Neural cell (in vitro differentiated cells): ENCODE measurements around the gene CBFA2T3. TPM values are rescaled to one million over a fixed set of nuclear protein-coding genes. Genes with fewer than 3 reads are reported as not detected.

Experiments
- H2AFZ ChIP-seq: fragments of 200-600, 300-800 bp; sonication (generic), shearing (Covaris generic); 2 replicates; pipeline ENCODE4 v1.6.0; 2014; ENCODE audit warnings: low read depth, mild to moderate bottlenecking, antibody characterized with exemption, low read length, moderate library complexity
- H3F3A ChIP-seq: fragments of 200-600 bp; shearing (Covaris generic); 2 replicates; pipeline ENCODE4 v1.6.1; 2016; ENCODE audit warnings: mild to moderate bottlenecking, moderate library complexity, mixed read lengths, antibody characterized with exemption, low read length; ENCODE audit not compliant: insufficient read depth, poor library complexity, severe bottlenecking
- H3K27ac ChIP-seq: fragments of 200-600, 300-800 bp; sonication (generic), shearing (Covaris generic); 2 replicates; pipeline ENCODE4 v1.5.1; 2014; ENCODE audit warnings: mild to moderate bottlenecking, low read length, moderate library complexity
- H3K27me3 ChIP-seq: fragments of 300-800, 200-600 bp; sonication (generic), shearing (Covaris generic); 2 replicates; pipeline ENCODE4 v1.6.0; 2014; ENCODE audit warnings: mild to moderate bottlenecking, low read depth, low read length, moderate library complexity; ENCODE audit not compliant: insufficient read depth
- H3K36me3 ChIP-seq: fragments of 300-800, 200-600 bp; sonication (generic), shearing (Covaris generic); 2 replicates; pipeline ENCODE4 v1.5.1; 2014; ENCODE audit warnings: mild to moderate bottlenecking, antibody characterized with exemption, low read length, moderate library complexity; ENCODE audit not compliant: insufficient read depth
- H3K4me2 ChIP-seq: fragments of 300-800, 200-600 bp; sonication (generic), shearing (Covaris generic); 2 replicates; pipeline ENCODE4 v1.6.0; 2014; ENCODE audit warnings: mild to moderate bottlenecking, low read length
- H3K4me3 ChIP-seq: fragments of 300-800, 200-600 bp; sonication (generic), shearing (Covaris generic); 2 replicates; pipeline ENCODE4 v1.5.1; 2014; ENCODE audit warnings: mild to moderate bottlenecking, low read length, moderate library complexity
- H3K79me2 ChIP-seq: fragments of 200-600 bp; shearing (Covaris generic); replicated peaks from 2 replicates; pipeline ENCODE4 v1.6.0; 2014; ENCODE audit warnings: mild to moderate bottlenecking, low read length, moderate library complexity; ENCODE audit not compliant: insufficient read depth
- H3K9ac ChIP-seq: fragments of 300-800, 200-600 bp; sonication (generic), shearing (Covaris generic); 2 replicates; pipeline ENCODE4 v1.6.1; 2016; ENCODE audit warnings: mild to moderate bottlenecking, low read length, mixed read lengths
- H3K9me2 ChIP-seq: fragments of 200-600 bp; shearing (Covaris generic); 2 replicates; pipeline ENCODE4 v1.6.1; 2016; ENCODE audit warnings: mild to moderate bottlenecking, low read length, mixed read lengths; ENCODE audit not compliant: insufficient read depth
- H3K9me3 ChIP-seq: fragments of 200-600, 300-800 bp; sonication (generic), shearing (Covaris generic); 2 replicates; pipeline ENCODE4 v1.6.1; 2016; ENCODE audit warnings: mild to moderate bottlenecking, mixed run types, low read length, moderate library complexity, mixed read lengths
- H4K20me1 ChIP-seq: fragments of 200-600 bp; shearing (Covaris generic); 2 replicates; pipeline ENCODE4 v1.6.1; 2016; ENCODE audit warnings: mild to moderate bottlenecking, mixed run types; ENCODE audit not compliant: insufficient read depth
- EP300 ChIP-seq: fragments of 450-650 bp; conservative IDR thresholded peaks from 2 replicates; pipeline ENCODE4 v1.6.1; 2014; ENCODE audit warnings: antibody characterized with exemption, mild to moderate bottlenecking, moderate library complexity; ENCODE audit not compliant: poor library complexity, severe bottlenecking
- EZH2 ChIP-seq: fragments of 200-600, 300-800 bp; shearing (Covaris generic), sonication (generic); IDR thresholded peaks from 2 replicates; pipeline ENCODE4 v1.6.1; 2014; ENCODE audit warnings: antibody characterized with exemption, low read length, borderline replicate concordance, mild to moderate bottlenecking; ENCODE audit not compliant: insufficient read depth, poor library complexity, severe bottlenecking
- MXI1 ChIP-seq: fragments of 450-650 bp; conservative IDR thresholded peaks from 2 replicates; pipeline ENCODE4 v1.6.1; 2014; ENCODE audit warnings: antibody characterized with exemption, mild to moderate bottlenecking; ENCODE audit not compliant: poor library complexity, severe bottlenecking
- POLR2AphosphoS5 ChIP-seq: IDR thresholded peaks from 2 replicates; pipeline ENCODE4 v1.6.1; 2012
- RAD21 ChIP-seq: fragments of 450-650 bp; conservative IDR thresholded peaks from 2 replicates; pipeline ENCODE4 v1.6.1; 2014; ENCODE audit warnings: antibody characterized with exemption, mild to moderate bottlenecking, moderate library complexity
- SMC3 ChIP-seq: fragments of 450-650 bp; conservative IDR thresholded peaks from 2 replicates; pipeline ENCODE4 v1.6.1; 2014; ENCODE audit warnings: antibody characterized with exemption, mild to moderate bottlenecking, moderate library complexity; ENCODE audit not compliant: poor library complexity
- TAF1 ChIP-seq: IDR thresholded peaks from 2 replicates; pipeline ENCODE4 v1.6.1; 2012; ENCODE audit warnings: low read depth
- polyA plus RNA-seq: library from polyadenylated mRNA; depleted of rRNA; stranded (reverse); fragments of >200 nt; gene quantifications from 2 replicates; pipeline ENCODE4 v1.2.3, GENCODE V29; 2014
- TF ChIP-seq, protein P1 (sequence below): fragments of 450-650 bp; IDR thresholded peaks from 2 replicates; pipeline ENCODE4 v1.5.1; 2014; ENCODE audit warnings: antibody characterized with exemption, mild to moderate bottlenecking, moderate library complexity; ENCODE audit not compliant: poor library complexity, severe bottlenecking
- TF ChIP-seq, protein P2 (sequence below): IDR thresholded peaks from 2 replicates; pipeline ENCODE4 v1.6.1; 2012; ENCODE audit warnings: borderline replicate concordance

Gene CBFA2T3
- polyA plus RNA-seq, 1 donor from 2014 or later, result 2.1 TPM

DNA sequence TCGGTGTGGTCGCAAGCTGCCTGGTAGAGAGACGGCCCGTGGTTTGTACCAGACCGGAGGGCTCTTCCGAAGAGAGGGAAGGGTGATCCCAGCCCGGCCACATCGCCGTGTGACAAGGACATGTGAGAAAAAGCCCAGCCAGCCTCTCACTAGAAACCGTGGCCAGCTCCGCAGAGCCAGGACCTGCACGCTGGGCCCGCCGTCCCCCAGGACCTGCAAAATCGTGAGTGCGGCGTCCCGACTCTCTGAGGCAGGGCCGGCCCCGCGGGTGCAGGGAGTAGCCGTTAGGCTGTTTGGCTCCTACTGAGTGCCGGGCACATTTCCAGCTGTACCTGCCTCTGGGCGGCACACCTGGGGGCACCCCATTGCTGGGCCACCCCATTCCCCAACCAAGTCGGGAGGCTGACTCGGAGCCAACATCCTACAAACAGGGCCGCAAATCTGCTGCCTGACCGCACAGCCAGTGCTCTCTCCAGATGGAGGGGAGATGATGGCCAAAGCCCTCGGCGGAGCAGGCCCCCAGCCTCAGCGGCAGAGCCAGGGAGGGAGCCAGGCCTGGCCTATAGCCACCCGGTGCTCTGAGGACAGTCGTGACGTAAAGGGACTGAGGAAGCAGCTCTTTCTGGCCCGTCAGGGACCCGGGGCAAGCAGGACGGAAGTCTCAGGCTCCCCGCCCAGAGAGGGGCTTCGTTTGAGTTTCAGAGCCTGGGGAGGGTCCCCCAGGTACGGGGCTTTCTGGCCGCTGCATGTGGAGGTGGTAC, 76.9 kb downstream of the CBFA2T3 start:
- Histone ChIP-seq H3K27ac (no peak overlapping the region), H3K4me2 (no peak overlapping the region), H3K9ac (no peak overlapping the region)

DNA sequence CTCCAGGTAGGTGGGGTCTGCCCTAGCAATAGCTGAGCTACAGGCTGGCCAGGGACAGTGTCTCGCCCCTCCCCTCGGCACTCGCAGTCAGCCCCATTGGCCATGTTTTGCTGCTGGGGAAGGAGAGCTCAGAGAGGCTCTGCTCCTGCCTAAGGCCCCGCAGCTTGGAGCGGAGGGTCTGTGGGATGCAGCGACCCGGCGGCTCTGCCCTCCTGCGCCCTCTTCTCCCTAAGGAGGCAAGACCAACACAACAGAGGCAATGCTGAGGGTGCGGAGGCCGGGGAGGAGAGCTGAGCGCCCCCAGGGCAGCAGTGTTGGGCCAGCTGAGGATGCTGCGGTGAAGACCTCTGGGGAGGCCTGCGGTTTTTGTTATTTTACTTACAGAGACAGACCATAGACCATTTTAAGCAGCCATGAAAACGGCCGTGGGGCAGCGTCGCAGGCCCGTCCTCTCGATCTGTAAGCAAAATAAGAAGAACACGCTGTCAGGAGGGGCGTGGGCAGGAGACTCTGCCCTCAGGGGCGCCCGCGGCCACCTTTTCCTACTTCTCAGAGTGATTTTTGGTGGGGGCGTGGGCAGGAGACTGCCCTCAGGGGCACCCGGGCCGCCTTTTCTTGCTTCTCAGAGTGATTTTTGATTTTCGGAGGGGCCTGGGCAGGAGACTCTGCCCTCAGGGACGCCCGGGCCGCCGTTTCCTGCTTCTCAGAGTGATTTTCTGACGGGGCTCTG, 79.1 kb downstream of the CBFA2T3 start:
- no peaks in the 10 kb centered on the region for H3K36me3 ChIP-seq
- H3K9me2 ChIP-seq, result no peaks in the 10 kb centered on the region
- no peaks in the 10 kb centered on the region for H3K79me2 ChIP-seq
- no peaks in the 10 kb centered on the region for H4K20me1 ChIP-seq
- H3K4me2 ChIP-seq, result no peak overlapping the region
- H3F3A ChIP-seq, result no peaks in the 10 kb centered on the region
- no peak overlapping the region for H3K4me3 ChIP-seq
- H3K27me3 ChIP-seq, result no peaks in the 10 kb centered on the region
- no peaks in the 10 kb centered on the region for H3K9me3 ChIP-seq
- no peak overlapping the region for H3K27ac ChIP-seq
- no peak overlapping the region for H3K9ac ChIP-seq
- no peak overlapping the region for H2AFZ ChIP-seq
- TF ChIP-seq, protein P1, sequence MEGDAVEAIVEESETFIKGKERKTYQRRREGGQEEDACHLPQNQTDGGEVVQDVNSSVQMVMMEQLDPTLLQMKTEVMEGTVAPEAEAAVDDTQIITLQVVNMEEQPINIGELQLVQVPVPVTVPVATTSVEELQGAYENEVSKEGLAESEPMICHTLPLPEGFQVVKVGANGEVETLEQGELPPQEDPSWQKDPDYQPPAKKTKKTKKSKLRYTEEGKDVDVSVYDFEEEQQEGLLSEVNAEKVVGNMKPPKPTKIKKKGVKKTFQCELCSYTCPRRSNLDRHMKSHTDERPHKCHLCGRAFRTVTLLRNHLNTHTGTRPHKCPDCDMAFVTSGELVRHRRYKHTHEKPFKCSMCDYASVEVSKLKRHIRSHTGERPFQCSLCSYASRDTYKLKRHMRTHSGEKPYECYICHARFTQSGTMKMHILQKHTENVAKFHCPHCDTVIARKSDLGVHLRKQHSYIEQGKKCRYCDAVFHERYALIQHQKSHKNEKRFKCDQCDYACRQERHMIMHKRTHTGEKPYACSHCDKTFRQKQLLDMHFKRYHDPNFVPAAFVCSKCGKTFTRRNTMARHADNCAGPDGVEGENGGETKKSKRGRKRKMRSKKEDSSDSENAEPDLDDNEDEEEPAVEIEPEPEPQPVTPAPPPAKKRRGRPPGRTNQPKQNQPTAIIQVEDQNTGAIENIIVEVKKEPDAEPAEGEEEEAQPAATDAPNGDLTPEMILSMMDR, result no peak
- TF ChIP-seq EP300 (no peak), EZH2 (no peak), MXI1 (no peak), SMC3 (no peak), RAD21 (no peak)
- TF ChIP-seq, protein P2, sequence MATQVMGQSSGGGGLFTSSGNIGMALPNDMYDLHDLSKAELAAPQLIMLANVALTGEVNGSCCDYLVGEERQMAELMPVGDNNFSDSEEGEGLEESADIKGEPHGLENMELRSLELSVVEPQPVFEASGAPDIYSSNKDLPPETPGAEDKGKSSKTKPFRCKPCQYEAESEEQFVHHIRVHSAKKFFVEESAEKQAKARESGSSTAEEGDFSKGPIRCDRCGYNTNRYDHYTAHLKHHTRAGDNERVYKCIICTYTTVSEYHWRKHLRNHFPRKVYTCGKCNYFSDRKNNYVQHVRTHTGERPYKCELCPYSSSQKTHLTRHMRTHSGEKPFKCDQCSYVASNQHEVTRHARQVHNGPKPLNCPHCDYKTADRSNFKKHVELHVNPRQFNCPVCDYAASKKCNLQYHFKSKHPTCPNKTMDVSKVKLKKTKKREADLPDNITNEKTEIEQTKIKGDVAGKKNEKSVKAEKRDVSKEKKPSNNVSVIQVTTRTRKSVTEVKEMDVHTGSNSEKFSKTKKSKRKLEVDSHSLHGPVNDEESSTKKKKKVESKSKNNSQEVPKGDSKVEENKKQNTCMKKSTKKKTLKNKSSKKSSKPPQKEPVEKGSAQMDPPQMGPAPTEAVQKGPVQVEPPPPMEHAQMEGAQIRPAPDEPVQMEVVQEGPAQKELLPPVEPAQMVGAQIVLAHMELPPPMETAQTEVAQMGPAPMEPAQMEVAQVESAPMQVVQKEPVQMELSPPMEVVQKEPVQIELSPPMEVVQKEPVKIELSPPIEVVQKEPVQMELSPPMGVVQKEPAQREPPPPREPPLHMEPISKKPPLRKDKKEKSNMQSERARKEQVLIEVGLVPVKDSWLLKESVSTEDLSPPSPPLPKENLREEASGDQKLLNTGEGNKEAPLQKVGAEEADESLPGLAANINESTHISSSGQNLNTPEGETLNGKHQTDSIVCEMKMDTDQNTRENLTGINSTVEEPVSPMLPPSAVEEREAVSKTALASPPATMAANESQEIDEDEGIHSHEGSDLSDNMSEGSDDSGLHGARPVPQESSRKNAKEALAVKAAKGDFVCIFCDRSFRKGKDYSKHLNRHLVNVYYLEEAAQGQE, result no peak

More for the DNA sequence above, 76.9 kb downstream of the CBFA2T3 start:
- TF ChIP-seq POLR2AphosphoS5 (no peak), TAF1 (no peak), EP300 (no peak), RAD21 (no peak), MXI1 (no peak), EZH2 (no peak), SMC3 (no peak)
- TF ChIP-seq, protein P2, result no peak
- TF ChIP-seq, protein P1, result no peak
- no peaks in the 10 kb centered on the region for H3K27me3 ChIP-seq
- no peaks in the 10 kb centered on the region for H3K36me3 ChIP-seq
- H4K20me1 ChIP-seq, result no peaks in the 10 kb centered on the region
- no peaks in the 10 kb centered on the region for H3F3A ChIP-seq
- H3K9me2 ChIP-seq, result no peaks in the 10 kb centered on the region
- H3K79me2 ChIP-seq, result no peaks in the 10 kb centered on the region
- no peak overlapping the region for H3K4me3 ChIP-seq
- no peaks in the 10 kb centered on the region for H3K9me3 ChIP-seq
- no peak overlapping the region for H2AFZ ChIP-seq
